ENCODE data around the gene PSMA2. TPM values are rescaled to one million over a fixed set of nuclear protein-coding genes. Genes with fewer than 3 reads are reported as not detected.

Gene PSMA2
- total RNA-seq, 6 experiments from 2014 or later: 40.9 to 79.5 (median 67.5) TPM

GRCh38 chr7:42978496-42978895 lies 46.5 kb upstream of the PSMA2 start:
- no peak overlapping the region for H3K4me3 ChIP-seq
- H3K9me3 ChIP-seq: no peaks in the 10 kb centered on the region
- H3K27ac ChIP-seq: no peak overlapping the region
- intact Hi-C loops (cut with DNase I): no loop called here
- TF ChIP-seq CTCF (IDR thresholded peaks at IDR 0.05): no peak
- no peak for TF ChIP-seq POLR2A (IDR thresholded peaks at IDR 0.05)
- DNase-seq: no peak
- H3K4me1 ChIP-seq: no peaks in the 10 kb centered on the region
- ATAC-seq: no peak
- H3K27me3 ChIP-seq: no peaks in the 10 kb centered on the region
- no peaks in the 10 kb centered on the region for H3K36me3 ChIP-seq

- WGBS (ENCODE audit: insufficient coverage, low coverage, low lambda C conversion rate, missing lambda C conversion rate): 81% methylated on average over 3 of the region's 3 CpGs
- Histone ChIP-seq H3K36me3 (no peaks in the 10 kb centered on the region), H3K9me3 (no peaks in the 10 kb centered on the region), H3K4me1 (no peaks in the 10 kb centered on the region), H3K4me3 (no peak overlapping the region), H3K27ac (no peak overlapping the region), H3K27me3 (no peaks in the 10 kb centered on the region)
- TF ChIP-seq POLR2A (IDR thresholded peaks at IDR 0.05) (no peak), CTCF (IDR thresholded peaks at IDR 0.05) (no peak)
- ATAC-seq: no peak
- intact Hi-C loops (cut with DNase I): no loop called here
- DNase-seq: no peak
These were observed 44.4 kb upstream of the PSMA2 start for GRCh38 chr7:42976371-42976770.

- Histone ChIP-seq H3K4me3 (no peak overlapping the region), H3K9me3 (no peaks in the 10 kb centered on the region), H3K27ac (no peak overlapping the region), H3K36me3 (no peaks in the 10 kb centered on the region), H3K27me3 (no peaks in the 10 kb centered on the region), H3K4me1 (no peaks in the 10 kb centered on the region)
- DNase-seq (peak in 1 of 3 donors; percentile 22), ATAC-seq (peak; percentile 79 to 96 (median 84))
- 27% methylated on average over 5 of the region's 5 CpGs for WGBS (ENCODE audit: insufficient coverage, low coverage, low lambda C conversion rate, missing lambda C conversion rate)
- no peak for TF ChIP-seq POLR2A (IDR thresholded peaks at IDR 0.05)
- TF ChIP-seq CTCF (IDR thresholded peaks at IDR 0.05): no peak
- intact Hi-C loops (cut with DNase I): no loop called here
These were observed 40.9 kb upstream of the PSMA2 start for GRCh38 chr7:42972699-42973500.

- no CpG with 5 or more reads among the region's 2 CpGs for WGBS (ENCODE audit: insufficient coverage, low coverage, low lambda C conversion rate, missing lambda C conversion rate)
- Histone ChIP-seq H3K4me1 (no peaks in the 10 kb centered on the region), H3K36me3 (no peaks in the 10 kb centered on the region), H3K27ac (no peak overlapping the region), H3K9me3 (no peaks in the 10 kb centered on the region), H3K27me3 (no peaks in the 10 kb centered on the region), H3K4me3 (no peak overlapping the region)
- TF ChIP-seq CTCF (IDR thresholded peaks at IDR 0.05): no peak
- TF ChIP-seq POLR2A (IDR thresholded peaks at IDR 0.05): no peak
- DNase-seq: no peak
- intact Hi-C loops (cut with DNase I): no loop called here
- no peak for ATAC-seq
These were observed 35.4 kb upstream of the PSMA2 start for GRCh38 chr7:42967391-42967790.

Data from right lobe of liver (tissue), 6 donors.